Skeletal muscle satellite cell (primary cell): Measurements from ENCODE around the gene TMEM87A.
"Not testable (repeated sequence)": the region's sequence is repeated elsewhere in the genome, so short reads cannot be mapped to it uniquely, and the experiment has no call there.

Experiments used
- H3K27me3 ChIP-seq: 2 replicates; pipeline ENCODE4 v1.7.0; 2013; ENCODE audit warnings: low read length; ENCODE audit not compliant: control insufficient read depth, insufficient read depth
- H3K36me3 ChIP-seq: 2 replicates; pipeline ENCODE4 v1.7.0; 2013; ENCODE audit warnings: mild to moderate bottlenecking, control low read depth, low read length; ENCODE audit not compliant: insufficient read depth
- H3K4me1 ChIP-seq: 2 replicates; pipeline ENCODE4 v1.7.0; 2013; ENCODE audit warnings: low read length; ENCODE audit not compliant: control insufficient read depth, insufficient read depth
- H3K4me2 ChIP-seq: 2 replicates; pipeline ENCODE4 v1.7.0; 2013; ENCODE audit warnings: mild to moderate bottlenecking, low read length
- H3K4me3 ChIP-seq: 2 replicates; pipeline ENCODE4 v1.7.0; 2013; ENCODE audit warnings: low read length
- H3K9ac ChIP-seq: 2 replicates; pipeline ENCODE4 v1.7.0; 2013; ENCODE audit warnings: mild to moderate bottlenecking, low read depth, low read length, moderate library complexity
- H3K9me3 ChIP-seq: replicated peaks from 2 replicates; pipeline ENCODE4 v1.7.0; 2013; ENCODE audit warnings: mild to moderate bottlenecking, control low read depth, low read length

TMEM87A gene

GRCh38 chr15:42267286-42267685, 5.9 kb downstream of the TMEM87A start:
- no peak overlapping the region for H3K9ac ChIP-seq
- no peak overlapping the region for H3K4me2 ChIP-seq
- H3K9me3 ChIP-seq: no peaks in the 10 kb centered on the region
- H3K4me3 ChIP-seq: no peak overlapping the region
- H3K36me3 ChIP-seq: peaks cover 62% of the 10 kb centered on the region
- peaks cover 8% of the 10 kb centered on the region for H3K4me1 ChIP-seq
- no peaks in the 10 kb centered on the region for H3K27me3 ChIP-seq

DNA sequence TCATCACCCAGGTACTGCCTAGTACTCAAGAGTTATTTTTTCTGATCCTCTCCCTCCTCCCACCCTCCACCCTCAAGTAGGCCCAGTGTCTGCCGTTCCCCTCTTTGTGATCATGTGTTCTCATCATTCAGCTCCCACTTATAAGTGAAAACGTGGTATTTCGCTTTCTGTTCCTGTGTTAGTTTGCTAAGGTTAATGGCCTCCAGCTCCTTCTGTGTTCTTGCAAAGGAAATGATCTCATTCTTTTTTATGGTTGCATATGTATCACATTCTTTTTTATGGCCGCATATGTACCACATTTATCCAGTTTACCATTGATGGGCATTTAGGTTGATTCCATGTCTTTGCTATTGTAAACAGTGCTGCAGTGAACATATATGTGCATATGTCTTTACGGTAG, 8.4 kb downstream of the TMEM87A start:
- Histone ChIP-seq H3K9ac (no peak overlapping the region), H3K4me3 (no peak overlapping the region), H3K27me3 (no peaks in the 10 kb centered on the region), H3K4me2 (no peak overlapping the region), H3K36me3 (peaks cover 73% of the 10 kb centered on the region), H3K9me3 (no peaks in the 10 kb centered on the region), H3K4me1 (no peaks in the 10 kb centered on the region)

DNA sequence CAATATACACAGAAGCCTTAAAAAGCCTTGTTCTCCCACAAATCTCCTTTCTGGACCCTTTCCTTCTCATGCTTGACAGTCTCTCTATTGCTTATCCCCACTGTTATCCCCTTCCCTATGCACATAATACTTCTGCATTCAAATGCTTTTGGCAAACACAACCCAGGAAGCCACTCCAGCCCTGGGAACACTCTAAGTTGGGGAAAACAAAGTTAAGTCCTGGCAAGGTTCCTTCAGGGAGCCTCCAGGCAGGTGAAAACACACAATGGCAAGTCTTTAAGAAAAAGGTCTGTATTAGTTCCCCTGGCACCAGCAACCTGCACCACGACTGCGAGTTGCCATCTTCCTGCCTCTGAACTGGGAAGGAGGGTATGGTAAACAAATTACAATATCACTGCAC, 19.9 kb downstream of the TMEM87A start:
- Histone ChIP-seq H3K9ac (no peak overlapping the region), H3K4me2 (no peak overlapping the region), H3K36me3 (peaks cover 55% of the 10 kb centered on the region), H3K27me3 (no peaks in the 10 kb centered on the region), H3K9me3 (no peaks in the 10 kb centered on the region), H3K4me1 (no peaks in the 10 kb centered on the region), H3K4me3 (no peak overlapping the region)

DNA sequence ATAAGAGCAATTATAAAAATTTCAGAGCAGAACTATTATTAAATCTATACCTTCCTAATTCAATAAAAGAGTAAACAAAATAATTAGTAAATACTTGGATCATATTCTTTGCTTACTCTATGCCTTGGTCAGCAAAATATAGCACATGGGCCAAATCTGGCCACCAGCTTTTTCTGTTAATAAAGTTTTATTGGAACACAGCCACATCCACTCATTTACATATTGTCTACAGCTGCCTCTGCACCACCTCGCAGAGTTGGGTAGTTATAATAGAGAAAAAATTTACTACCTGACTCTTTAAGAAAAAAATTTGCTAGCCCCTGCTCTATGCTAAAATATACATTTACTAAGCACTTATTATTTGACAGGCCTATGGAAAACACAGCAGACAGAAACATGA, 32.4 kb downstream of the TMEM87A start:
- no peaks in the 10 kb centered on the region for H3K27me3 ChIP-seq
- peaks cover 32% of the 10 kb centered on the region for H3K36me3 ChIP-seq
- H3K9me3 ChIP-seq: no peaks in the 10 kb centered on the region
- no peak overlapping the region for H3K9ac ChIP-seq
- H3K4me1 ChIP-seq: peaks cover 5% of the 10 kb centered on the region
- no peak overlapping the region for H3K4me3 ChIP-seq
- H3K4me2 ChIP-seq: no peak overlapping the region

- Histone ChIP-seq H3K4me1 (peaks cover 5% of the 10 kb centered on the region), H3K4me3 (no peak overlapping the region), H3K27me3 (no peaks in the 10 kb centered on the region), H3K4me2 (no peak overlapping the region), H3K9me3 (no peaks in the 10 kb centered on the region), H3K9ac (no peak overlapping the region), H3K36me3 (peaks cover 40% of the 10 kb centered on the region)
Measured at GRCh38 chr15:42239528-42240182, 33.6 kb downstream of the TMEM87A start.

GRCh38 chr15:42233107-42233506, 40.1 kb downstream of the TMEM87A start:
- Histone ChIP-seq H3K4me2 (no peak overlapping the region), H3K4me3 (no peak overlapping the region), H3K9ac (no peak overlapping the region), H3K36me3 (peaks cover 70% of the 10 kb centered on the region), H3K27me3 (no peaks in the 10 kb centered on the region), H3K4me1 (no peaks in the 10 kb centered on the region), H3K9me3 (no peaks in the 10 kb centered on the region)

DNA sequence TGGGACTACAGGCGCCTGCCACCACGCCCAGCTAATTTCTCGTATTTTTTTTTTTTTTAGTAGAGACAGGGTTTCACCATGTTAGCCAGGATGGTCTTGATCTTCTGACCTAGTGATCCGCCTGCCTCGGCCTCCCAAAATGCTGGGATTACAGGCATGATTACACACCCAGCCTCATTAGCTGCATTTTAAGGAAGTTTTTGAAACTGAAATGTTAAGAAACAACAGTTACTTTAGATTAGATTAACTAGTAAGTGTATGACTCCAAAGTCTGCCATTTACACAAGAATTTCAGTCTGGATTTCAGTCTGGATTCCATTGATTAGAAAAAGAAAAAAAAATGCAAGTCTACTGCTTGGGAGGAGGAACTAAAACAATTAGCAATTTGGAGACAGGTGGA, 40.6 kb downstream of the TMEM87A start:
- Histone ChIP-seq H3K4me3 (no peak overlapping the region), H3K36me3 (peaks cover 68% of the 10 kb centered on the region), H3K27me3 (no peaks in the 10 kb centered on the region), H3K9me3 (no peaks in the 10 kb centered on the region), H3K4me2 (no peak overlapping the region), H3K4me1 (no peaks in the 10 kb centered on the region), H3K9ac (no peak overlapping the region)

DNA sequence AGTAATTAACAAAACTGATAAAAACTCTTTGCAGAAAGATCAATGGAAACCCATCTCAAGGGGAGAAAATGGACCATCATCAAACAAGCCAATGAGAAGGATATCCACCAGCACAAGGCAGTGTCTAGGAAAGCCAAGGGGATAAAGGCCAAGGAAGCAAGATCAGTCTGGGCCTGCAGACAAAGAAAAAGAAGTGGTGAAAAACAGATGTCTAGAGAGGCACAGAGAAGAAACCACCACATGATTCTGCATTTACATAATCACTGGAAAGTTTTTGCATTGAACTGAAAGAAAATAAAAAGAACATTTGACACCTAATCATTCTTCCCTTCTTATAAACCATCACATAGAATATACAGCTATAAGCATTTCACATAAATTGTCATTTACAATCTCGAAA, 42.1 kb downstream of the TMEM87A start:
- H3K36me3 ChIP-seq: peaks cover 68% of the 10 kb centered on the region
- no peak overlapping the region for H3K4me2 ChIP-seq
- H3K4me3 ChIP-seq: no peak overlapping the region
- no peaks in the 10 kb centered on the region for H3K27me3 ChIP-seq
- H3K9ac ChIP-seq: no peak overlapping the region
- H3K4me1 ChIP-seq: no peaks in the 10 kb centered on the region
- no peaks in the 10 kb centered on the region for H3K9me3 ChIP-seq

DNA sequence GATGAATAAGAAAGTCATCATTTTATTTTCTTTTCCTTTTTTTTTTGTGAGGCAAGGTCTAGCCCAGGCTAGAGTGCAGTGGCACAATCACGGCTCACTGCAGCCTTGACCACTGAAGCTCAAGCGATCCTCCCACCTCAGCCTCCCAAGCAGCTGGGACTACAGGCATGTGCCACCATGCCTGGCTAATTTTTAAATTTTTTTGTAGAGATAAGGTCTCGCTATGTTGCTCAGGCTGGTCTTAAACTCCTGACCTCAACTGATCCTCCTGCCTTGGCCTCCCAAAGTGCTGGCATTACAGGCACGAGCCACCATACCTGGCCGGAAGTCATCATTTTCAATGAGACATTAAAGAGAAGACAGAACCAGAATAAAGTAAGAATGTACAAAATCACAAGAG, 44.3 kb downstream of the TMEM87A start:
- not testable (repeated sequence) for H3K9ac ChIP-seq, H3K4me3 ChIP-seq
- peaks cover 70% of the 10 kb centered on the region for H3K36me3 ChIP-seq

GRCh38 chr15:42228036-42228435, 45.2 kb downstream of the TMEM87A start:
- Histone ChIP-seq H3K9me3 (no peaks in the 10 kb centered on the region), H3K4me1 (no peaks in the 10 kb centered on the region), H3K36me3 (peaks cover 69% of the 10 kb centered on the region), H3K9ac (no peak overlapping the region), H3K4me3 (no peak overlapping the region), H3K27me3 (no peaks in the 10 kb centered on the region), H3K4me2 (no peak overlapping the region)

More for the DNA sequence above, 44.3 kb downstream of the TMEM87A start:
- H3K27me3 ChIP-seq, H3K9me3 ChIP-seq, H3K4me2 ChIP-seq, H3K4me1 ChIP-seq: not testable (repeated sequence)

DNA sequence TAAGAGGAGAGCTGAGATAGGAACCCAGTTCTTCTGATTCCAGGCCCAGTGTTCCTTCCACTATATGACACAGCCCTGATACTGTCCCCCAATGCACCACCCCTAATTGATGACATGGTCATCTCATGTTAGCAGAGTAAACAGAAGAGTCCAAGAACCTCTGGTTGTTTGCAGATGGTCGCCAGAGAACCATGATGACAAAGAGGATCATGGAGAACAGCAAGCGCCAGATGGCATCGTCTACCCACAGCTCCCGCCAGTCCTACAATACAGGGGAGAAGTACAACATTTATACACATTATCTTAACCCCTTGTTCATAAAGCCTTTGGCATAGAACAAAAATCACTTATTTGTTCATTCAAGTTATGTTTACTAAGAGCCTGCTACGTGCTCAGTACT, 46.6 kb downstream of the TMEM87A start:
- Histone ChIP-seq H3K9ac (no peak overlapping the region), H3K9me3 (no peaks in the 10 kb centered on the region), H3K27me3 (no peaks in the 10 kb centered on the region), H3K4me3 (no peak overlapping the region), H3K4me1 (no peaks in the 10 kb centered on the region), H3K4me2 (no peak overlapping the region), H3K36me3 (peaks cover 68% of the 10 kb centered on the region)

DNA sequence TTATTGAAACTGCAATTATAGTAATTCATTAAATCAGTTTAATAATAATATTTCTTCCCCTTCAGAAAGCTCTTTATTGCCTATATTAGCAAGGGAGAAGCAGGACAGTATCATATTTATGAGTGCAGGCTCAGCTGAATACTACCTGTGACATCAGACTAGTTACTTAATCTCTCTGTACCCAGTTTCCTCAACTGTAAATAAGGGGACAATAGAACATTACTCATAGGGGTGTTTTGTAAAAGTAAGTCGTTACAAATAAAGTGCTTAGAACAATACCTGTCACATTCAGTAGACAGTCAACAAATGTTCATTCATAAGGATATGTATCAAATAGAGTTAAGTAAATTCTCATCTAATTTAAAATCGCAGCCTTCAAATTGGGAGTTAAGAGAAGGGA, 53.0 kb downstream of the TMEM87A start:
- H3K36me3 ChIP-seq: peaks cover 68% of the 10 kb centered on the region
- H3K9me3 ChIP-seq: no peaks in the 10 kb centered on the region
- H3K4me2 ChIP-seq: no peak overlapping the region
- no peaks in the 10 kb centered on the region for H3K4me1 ChIP-seq
- H3K4me3 ChIP-seq: no peak overlapping the region
- no peak overlapping the region for H3K9ac ChIP-seq
- H3K27me3 ChIP-seq: no peaks in the 10 kb centered on the region
